Glutamatergic neuron (in vitro differentiated cells): ENCODE measurements around the gene SLC50A1. TPM values are rescaled to one million over a fixed set of nuclear protein-coding genes. Genes with fewer than 3 reads are reported as not detected.
A peak's percentile ranks its signal among the peaks of the same experiment; 100 is the strongest.

ENCODE experiments used
- DNase-seq: peaks from one replicate; pipeline ENCODE4 v3.0.0; 2022
- H3K27ac Mint-ChIP-seq: one replicate; pipeline ENCODE4 v1.8.0; 2020; ENCODE audit warnings: mild to moderate bottlenecking, mixed read lengths, inconsistent platforms; ENCODE audit not compliant: unreplicated experiment
- H3K27me3 Mint-ChIP-seq: one replicate; pipeline ENCODE4 v1.8.0; 2020; ENCODE audit warnings: mild to moderate bottlenecking, moderate library complexity, mixed read lengths, inconsistent platforms; ENCODE audit not compliant: unreplicated experiment
- H3K36me3 Mint-ChIP-seq: one replicate; pipeline ENCODE4 v1.8.0; 2020; ENCODE audit warnings: mild to moderate bottlenecking, mixed read lengths, inconsistent platforms; ENCODE audit not compliant: unreplicated experiment
- H3K4me1 Mint-ChIP-seq: one replicate; pipeline ENCODE4 v1.8.0; 2020; ENCODE audit warnings: mild to moderate bottlenecking, low read depth, mixed read lengths, inconsistent platforms; ENCODE audit not compliant: unreplicated experiment
- H3K4me3 Mint-ChIP-seq: one replicate; pipeline ENCODE4 v1.8.0; 2020; ENCODE audit warnings: mild to moderate bottlenecking, mixed read lengths, inconsistent platforms; ENCODE audit not compliant: unreplicated experiment
- H3K9me3 Mint-ChIP-seq: one replicate; pipeline ENCODE4 v1.8.0; 2020; ENCODE audit warnings: mild to moderate bottlenecking, moderate library complexity, mixed read lengths, inconsistent platforms; ENCODE audit not compliant: unreplicated experiment
- CTCF ChIP-seq: fragments of 200-600 bp; sonication (generic); IDR thresholded peaks from one replicate; pipeline ENCODE4 v1.5.0; 2021; ENCODE audit not compliant: partially characterized antibody, unreplicated experiment
- total RNA-seq: library from RNA; stranded (reverse); fragmentation: NEBNext Ultra II Directional; extraction: Animal tissue kit (Norgen Biotek cat#: 25700); gene quantifications from one replicate; pipeline ENCODE4 v1.2.1, GENCODE V29; 2021; ENCODE audit not compliant: unreplicated experiment

SLC50A1 gene
- total RNA-seq, 1 donor from 2014 or later: 8.6 TPM

GRCh38 chr1:155130272-155131006 lies 5.2 kb upstream of the SLC50A1 start:
- H3K27me3 Mint-ChIP-seq: peaks cover 29% of the 10 kb centered on the region

GRCh38 chr1:155131285-155131684 lies 4.4 kb upstream of the SLC50A1 start:
- no peak overlapping the region for H3K4me3 Mint-ChIP-seq
- no peak for DNase-seq
- peaks cover 28% of the 10 kb centered on the region for H3K27me3 Mint-ChIP-seq
- H3K9me3 Mint-ChIP-seq: peaks cover 12% of the 10 kb centered on the region
- peaks cover 24% of the 10 kb centered on the region for H3K4me1 Mint-ChIP-seq
- H3K27ac Mint-ChIP-seq: no peak overlapping the region
- H3K36me3 Mint-ChIP-seq: no peaks in the 10 kb centered on the region
- no peak for TF ChIP-seq CTCF

More at GRCh38 chr1:155130272-155131006, 5.2 kb upstream of the SLC50A1 start:
- Mint-ChIP-seq H3K9me3 (peaks cover 12% of the 10 kb centered on the region), H3K36me3 (no peaks in the 10 kb centered on the region), H3K4me1 (peaks cover 24% of the 10 kb centered on the region), H3K4me3 (peak overlapping the region; percentile 62), H3K27ac (peak overlapping the region; percentile 21)
- TF ChIP-seq CTCF: no peak
- DNase-seq: no peak

- peaks cover 20% of the 10 kb centered on the region for H3K4me1 Mint-ChIP-seq
- no peak for TF ChIP-seq CTCF
- H3K4me3 Mint-ChIP-seq: peak overlapping the region; percentile 25
- no peak overlapping the region for H3K27ac Mint-ChIP-seq
- H3K9me3 Mint-ChIP-seq: peaks cover 12% of the 10 kb centered on the region
- no peaks in the 10 kb centered on the region for H3K36me3 Mint-ChIP-seq
- no peak for DNase-seq
- peaks cover 26% of the 10 kb centered on the region for H3K27me3 Mint-ChIP-seq
These were observed 3.8 kb upstream of the SLC50A1 start for GRCh38 chr1:155131856-155132255.

GRCh38 chr1:155133799-155134281 lies 1.8 kb upstream of the SLC50A1 start:
- H3K4me3 Mint-ChIP-seq: peak overlapping the region; percentile 16
- H3K27ac Mint-ChIP-seq: no peak overlapping the region
- no peak for TF ChIP-seq CTCF
- H3K9me3 Mint-ChIP-seq: peaks cover 8% of the 10 kb centered on the region
- peaks cover 13% of the 10 kb centered on the region for H3K4me1 Mint-ChIP-seq
- no peaks in the 10 kb centered on the region for H3K36me3 Mint-ChIP-seq
- DNase-seq: no peak
- H3K27me3 Mint-ChIP-seq: peaks cover 16% of the 10 kb centered on the region

GRCh38 chr1:155134322-155134721 lies 1.3 kb upstream of the SLC50A1 start:
- H3K27me3 Mint-ChIP-seq: peaks cover 14% of the 10 kb centered on the region
- no peak for DNase-seq
- peak overlapping the region; percentile 100 for H3K4me3 Mint-ChIP-seq
- peaks cover 13% of the 10 kb centered on the region for H3K4me1 Mint-ChIP-seq
- no peak overlapping the region for H3K27ac Mint-ChIP-seq
- no peak for TF ChIP-seq CTCF
- H3K9me3 Mint-ChIP-seq: peaks cover 8% of the 10 kb centered on the region
- H3K36me3 Mint-ChIP-seq: no peaks in the 10 kb centered on the region
